Umbilical cord (tissue), 2 donors: Measurements from ENCODE around the gene WDR45B. TPM values are rescaled to one million over a fixed set of nuclear protein-coding genes. Genes with fewer than 3 reads are reported as not detected.

ENCODE experiments used
- DNase-seq: peaks from one replicate; pipeline ENCODE4 v3.0.0-alpha.2; 2015; ENCODE audit warnings: low spot score
- total RNA-seq: library from RNA; depleted of rRNA; stranded (reverse); fragments of >200 nt; gene quantifications from one replicate; pipeline ENCODE4 v1.2.3, GENCODE V29; 2014; ENCODE audit warnings: low replicate concordance; ENCODE audit not compliant: insufficient read depth

WDR45B gene
- total RNA-seq, 1 donor from 2014 or later, result 95.1 TPM

- DNase-seq, result no peak
Measured at GRCh38 chr17:82630212-82630611, 18.0 kb downstream of the WDR45B start.

DNA sequence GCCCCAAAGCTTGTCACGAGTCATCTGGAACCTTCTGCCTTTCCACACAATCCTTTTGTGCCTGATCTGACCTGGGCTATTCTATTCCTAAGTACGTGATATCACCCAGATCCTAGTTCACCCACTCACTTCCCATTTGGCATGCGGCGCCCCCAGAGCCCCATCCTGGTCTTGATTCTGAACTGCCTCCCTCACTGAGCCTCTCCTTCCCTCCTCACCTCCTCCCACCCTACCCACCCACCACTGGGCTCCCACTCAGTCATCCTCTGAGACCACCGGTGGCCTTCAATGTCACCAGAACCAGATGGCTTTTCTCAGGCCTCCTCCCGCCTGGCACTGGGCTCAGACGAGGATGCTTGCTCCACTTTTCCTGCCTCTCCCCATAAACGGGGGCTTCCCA, 18.5 kb downstream of the WDR45B start:
- DNase-seq, result no peak

DNA sequence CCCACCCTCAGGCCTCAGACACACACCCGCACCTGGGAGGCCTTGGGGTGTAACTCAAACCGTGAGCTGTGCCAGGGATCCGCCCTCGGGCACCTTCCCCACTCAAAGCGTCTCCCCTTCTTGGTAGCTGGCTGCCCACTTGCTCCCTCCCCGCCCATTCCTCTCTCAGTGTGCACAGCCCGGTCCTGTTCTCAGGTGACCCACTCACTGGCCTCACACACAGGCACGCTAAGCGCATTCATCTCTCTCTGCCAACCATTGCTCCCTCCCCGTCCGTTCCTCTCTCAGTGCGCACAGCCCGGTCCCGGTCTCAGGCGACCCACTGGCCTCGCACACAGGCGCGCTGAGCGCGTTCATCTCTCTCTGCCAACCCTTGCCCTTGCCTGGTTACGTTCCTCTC, 20.8 kb downstream of the WDR45B start:
- DNase-seq, result no peak

DNA sequence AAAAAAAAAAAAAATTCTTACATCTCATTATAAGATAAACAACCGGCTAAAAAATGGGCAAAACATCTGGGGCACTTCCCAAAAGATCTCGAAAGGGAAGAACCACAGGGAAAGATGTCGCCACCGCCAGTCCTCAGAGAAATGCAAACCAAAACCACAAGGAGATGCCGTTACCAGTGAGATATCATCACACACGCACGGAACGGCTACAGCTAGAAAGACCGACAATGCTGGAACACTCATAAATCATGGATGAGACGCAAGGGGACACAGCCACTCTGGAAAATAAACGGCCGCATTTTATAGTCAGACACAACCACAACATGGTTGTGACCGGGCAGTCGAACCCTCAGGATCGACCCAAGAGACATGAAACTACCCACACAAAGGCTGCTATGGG, 24.5 kb downstream of the WDR45B start:
- DNase-seq, result no peak

DNA sequence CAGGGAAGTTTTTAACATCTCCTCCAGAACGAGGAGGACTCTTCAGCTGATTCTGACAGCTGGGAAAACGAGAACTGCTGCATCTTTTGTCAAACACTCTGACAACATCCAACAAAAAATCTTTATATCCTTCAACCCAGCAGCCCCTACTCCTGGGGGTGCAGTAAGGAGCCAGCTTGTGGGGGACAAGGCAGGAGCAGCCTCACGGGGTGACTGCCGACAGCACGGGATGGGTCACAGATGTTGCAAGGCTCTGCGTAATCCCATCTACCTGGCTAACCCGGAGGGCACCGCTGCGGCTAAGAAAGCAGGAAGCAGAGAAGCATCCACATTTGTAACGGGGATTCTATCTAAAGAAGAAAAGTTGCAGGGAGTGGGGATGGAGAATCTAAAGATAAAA, 28.6 kb downstream of the WDR45B start:
- DNase-seq, result no peak

DNA sequence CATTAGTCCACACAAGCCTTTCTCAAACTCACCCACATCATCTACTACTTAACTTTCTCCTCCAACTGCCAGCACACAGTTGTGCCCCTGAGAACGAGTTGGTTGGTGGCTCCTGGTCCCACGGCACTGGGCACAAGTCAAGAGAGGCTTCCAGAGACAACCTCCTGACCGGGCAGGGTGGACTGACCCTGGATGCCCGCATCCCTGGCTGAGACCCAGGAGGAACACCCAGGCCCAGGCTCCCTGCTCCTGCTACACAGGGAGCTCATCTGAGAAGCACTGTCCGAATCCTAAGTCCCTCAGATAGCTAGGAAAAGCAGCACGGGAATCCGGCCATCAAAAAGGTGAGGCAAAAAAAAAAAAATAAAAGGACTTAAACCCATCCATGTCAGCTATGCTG, 29.0 kb downstream of the WDR45B start:
- no peak for DNase-seq

DNA sequence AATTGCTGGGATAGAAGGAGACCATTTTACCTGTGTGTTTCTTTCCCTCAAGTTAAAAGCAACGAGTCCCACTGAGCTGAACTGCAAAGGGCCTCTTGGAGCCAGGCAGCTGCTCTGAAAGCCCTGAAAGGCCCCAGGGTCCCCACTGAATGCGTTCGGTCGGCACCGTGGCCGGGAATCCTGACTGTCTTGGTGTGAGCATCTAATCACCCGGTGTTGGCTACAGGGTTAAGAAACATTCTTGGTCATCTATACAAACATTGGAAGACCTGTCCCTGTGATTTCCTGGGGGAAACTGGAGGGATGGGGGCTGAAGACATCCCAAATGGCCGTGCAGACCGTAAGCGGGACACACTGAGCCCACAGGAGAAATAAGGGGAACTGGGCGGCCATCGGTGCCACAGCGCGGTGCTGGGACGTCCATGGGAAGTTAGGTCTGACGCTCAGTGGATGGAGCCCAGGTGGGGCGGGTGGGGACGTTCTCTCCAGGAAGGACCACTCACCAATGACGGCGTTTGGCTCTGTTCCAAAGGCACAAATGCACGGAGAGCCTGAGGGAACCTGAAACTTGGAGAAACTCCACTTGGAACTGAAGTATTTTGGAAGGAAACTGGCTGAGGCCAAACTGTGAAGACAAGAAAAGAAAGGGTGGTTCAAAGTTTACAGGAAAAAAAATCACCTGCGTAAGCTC, 32.1 kb downstream of the WDR45B start:
- no peak for DNase-seq

DNA sequence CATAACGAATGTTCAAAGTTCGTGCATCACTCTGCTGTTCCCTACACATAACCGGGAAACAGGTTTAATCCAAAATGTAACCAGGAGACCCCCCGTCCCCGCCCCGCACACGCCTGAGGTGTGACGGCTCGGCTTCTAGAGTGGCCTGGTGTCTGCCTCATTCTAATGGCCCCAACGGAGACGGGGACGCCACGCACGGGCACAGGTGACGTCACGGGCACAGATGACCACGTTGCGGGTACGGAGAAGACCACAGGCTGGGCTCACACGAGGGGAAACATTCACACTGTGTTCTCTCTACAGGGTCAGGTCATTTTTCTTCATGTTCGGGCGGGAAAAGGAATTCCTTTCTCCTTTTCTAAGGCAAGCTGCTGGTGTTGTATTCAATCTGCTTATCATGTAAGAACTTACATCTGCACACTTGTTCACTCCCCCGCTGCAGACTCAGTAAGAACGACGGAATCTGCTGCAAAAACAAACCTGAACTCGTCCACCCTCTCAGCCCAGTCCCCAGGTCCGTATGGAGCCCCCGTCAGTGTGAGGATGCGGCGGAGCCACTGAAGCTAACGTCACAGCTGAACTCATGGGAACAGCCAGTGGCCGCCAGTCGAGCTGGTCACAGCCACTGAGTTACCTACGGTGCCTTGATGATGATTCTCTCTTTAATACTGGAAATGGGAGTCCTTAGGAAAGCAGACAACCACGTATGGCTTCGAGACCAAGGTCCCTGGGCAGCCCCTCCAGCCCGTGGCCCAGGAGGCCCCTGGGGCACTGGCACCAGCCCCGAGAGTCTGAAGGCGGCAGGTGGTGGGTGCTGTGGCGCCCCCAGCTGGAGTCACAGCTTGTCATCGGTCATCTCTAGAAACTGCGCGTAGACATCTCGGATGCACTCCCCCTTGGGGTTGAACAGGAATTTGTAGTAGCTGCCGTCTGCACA, 32.9 kb downstream of the WDR45B start:
- DNase-seq, result no peak

GRCh38 chr17:82614095-82614631, 34.1 kb downstream of the WDR45B start:
- no peak for DNase-seq

DNA sequence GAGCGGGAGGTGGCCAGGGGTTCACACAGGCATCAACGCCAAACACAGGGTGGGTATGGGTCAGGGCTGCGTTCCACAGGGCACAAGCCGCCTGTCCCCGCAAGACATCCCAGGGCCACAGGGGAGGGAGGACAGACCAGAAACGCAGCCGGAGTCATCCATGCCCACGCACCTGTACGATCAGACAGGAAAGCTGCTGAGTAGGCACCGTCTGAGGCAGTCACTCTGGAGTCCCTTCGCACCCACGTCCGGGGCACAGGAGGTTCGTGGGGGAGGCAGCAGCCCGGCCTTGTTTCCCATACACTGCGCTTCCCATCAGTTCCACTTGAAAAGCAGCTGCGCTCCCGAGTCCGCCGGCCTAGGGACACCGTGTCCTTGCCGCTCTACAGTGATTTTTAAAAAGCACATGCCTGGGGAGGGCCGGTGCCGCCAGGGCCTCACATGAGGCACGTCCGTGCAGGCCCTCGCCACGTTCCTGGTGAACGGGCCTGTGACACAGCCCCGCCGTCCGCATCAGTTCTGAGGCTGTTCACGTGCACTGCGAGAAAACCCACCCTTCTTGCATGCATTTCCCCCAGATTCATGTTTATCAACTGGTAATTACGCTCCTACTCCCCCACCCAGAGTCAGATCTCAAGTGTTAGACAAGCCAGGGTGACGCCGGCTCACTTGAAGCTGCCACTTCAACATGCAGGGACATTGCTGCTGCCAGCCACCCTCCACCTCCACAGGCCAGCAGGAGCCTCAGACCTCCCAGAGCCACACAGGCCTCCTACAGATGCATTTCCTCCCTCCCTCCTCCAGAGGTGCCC, 34.8 kb downstream of the WDR45B start:
- peak; percentile 42 for DNase-seq

- DNase-seq, result peak; percentile 70
Measured at GRCh38 chr17:82611140-82612058, 36.8 kb downstream of the WDR45B start.

GRCh38 chr17:82609655-82610054, 38.6 kb downstream of the WDR45B start:
- DNase-seq, result no peak

- no peak for DNase-seq
Measured at GRCh38 chr17:82608816-82609215, 39.4 kb downstream of the WDR45B start.

DNA sequence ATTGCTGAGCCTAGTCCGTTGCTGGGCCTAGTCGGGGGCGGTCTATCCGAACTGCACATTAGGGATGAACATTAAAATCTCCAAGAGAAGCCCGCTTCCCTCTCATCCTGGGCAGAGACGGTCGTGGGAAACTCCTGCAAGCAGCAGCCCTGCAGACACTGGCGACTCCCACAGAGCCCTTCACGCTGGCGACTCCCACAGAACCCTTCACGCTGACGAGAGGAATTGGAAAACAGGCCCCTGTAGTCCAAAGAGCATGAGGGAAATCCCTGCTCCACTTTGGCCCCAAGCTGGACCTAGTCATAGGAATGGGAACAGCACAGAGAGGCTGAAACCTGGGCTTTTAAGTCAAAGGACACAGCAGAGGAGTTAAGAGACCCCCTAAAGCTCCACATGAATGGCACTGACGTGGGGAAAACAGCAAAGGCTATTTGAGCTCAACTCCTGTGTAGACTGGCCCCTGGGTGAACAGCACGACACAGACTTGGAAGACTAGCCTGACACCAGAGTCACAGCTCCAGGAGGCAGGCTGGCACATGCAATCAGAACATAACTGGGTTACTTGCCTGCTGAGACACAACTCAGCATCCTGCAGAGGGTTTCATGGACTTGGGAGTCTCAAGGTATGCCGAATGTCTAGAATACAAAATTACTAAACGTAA, 42.2 kb downstream of the WDR45B start:
- no peak for DNase-seq

DNA sequence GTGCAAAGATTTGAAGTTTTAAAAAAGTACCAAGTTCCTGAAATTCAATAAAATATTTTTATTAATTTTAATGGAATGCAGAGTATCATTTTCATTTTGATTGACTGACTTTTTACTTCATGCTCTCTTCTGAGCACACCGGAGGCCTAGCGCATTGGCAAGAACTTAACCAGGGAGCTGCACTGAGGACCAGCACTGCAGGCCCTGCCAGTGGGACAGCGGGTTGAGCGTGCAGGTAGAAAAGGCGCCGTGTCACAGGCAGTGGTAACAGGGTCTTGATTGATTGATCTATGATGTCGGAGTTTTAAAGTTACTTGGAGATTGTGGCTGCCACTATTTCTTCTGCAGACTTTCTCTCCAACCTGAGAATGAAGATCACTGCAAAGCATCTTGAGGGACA, 43.7 kb downstream of the WDR45B start:
- DNase-seq, result no peak

GRCh38 chr17:82603981-82604448, 44.2 kb downstream of the WDR45B start:
- peak; percentile 52 for DNase-seq

- DNase-seq, result no peak
Measured at GRCh38 chr17:82602986-82603710, 45.1 kb downstream of the WDR45B start.

DNA sequence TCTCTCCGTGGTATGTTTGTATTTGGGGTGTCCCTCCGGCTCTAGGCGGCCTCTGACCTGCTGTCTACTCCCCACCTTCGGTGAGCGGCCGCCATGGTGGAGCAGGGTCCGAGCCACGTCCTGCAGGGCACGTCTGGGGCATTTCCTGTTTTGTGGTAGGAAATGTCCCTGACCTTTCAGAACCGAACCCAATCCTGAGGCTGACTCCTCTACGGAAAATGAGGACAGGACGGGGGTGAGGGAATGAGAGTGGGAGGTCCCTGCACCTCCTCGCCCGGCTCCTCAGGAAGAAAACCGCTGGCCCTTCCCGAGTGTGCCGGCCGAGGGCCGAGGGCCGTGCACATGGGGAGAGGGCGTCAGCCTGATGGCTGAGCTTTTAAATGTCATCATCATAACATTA, 45.8 kb downstream of the WDR45B start:
- DNase-seq, result no peak

DNA sequence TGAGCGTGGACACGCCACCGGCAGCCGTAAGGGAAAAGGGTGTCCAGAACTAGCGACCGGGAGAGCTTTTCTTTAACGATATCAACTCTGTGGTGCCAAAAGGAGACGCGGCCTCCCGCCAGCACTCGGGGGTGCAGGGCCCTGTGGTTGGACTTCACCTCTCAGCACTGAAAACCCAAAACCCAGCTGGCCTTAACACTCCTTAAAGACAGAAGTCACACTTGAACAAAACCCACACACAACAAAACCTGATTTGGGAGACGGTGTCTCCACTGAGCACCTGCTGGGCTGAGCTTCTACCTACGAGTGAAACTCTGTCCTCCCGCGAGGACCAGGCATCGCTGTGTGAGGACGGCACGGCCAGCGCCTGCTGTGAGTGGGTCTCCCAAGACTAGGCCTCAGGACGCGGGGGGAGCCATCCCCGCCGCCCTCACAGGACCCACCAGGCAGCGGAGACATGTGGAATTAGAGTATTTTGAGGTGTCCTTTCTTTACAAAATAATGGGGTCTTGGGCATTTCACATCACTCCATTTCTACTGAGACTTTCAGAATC, 46.7 kb downstream of the WDR45B start:
- no peak for DNase-seq
